ENCODE measurements around the gene LRSAM1.

- TF ChIP-seq CTCF (IDR thresholded peaks at IDR 0.05) (peak in 3 of 6 experiments; percentile 6 to 14 (median 13)), POLR2A (IDR thresholded peaks at IDR 0.05) (peak in 2 of 4 donors; percentile 37 to 78), EP300 (IDR thresholded peaks at IDR 0.05) (no peak)
Observed at GRCh38 chr9:127423934-127424675, 27.2 kb upstream of the LRSAM1 start, which contains the start of gene ZNF79.

Data from upper lobe of left lung (tissue), 4 donors.